HG03521 (cell line): ENCODE measurements around the gene PHETA1.

Experiments used
- ATAC-seq: cut with Tn5 transposase; IDR thresholded peaks from one replicate; pipeline ENCODE4 v1.9.1; 2021; ENCODE audit warnings: mild to moderate bottlenecking, moderate library complexity; ENCODE audit not compliant: unreplicated experiment

Gene PHETA1

DNA sequence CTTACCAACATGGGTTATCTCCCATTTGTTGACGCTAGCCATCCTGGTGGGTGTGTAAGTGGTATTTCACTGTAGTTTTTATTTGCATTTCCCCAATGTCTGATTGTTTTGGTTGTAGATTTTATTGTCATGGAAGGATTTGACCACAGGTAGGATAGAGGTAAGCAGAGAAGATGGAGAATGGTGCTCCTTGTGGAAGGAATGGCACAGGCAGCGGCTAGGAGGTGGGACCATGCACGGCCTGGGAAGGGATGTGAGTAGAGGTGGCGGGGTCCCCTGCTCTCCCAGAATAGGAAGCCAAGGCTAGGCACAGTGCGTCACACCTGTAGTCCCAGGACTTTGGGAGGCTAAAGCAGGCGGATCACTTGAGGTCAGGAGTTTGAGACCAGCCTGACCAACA, 41.4 kb downstream of the PHETA1 start:
- no peak for ATAC-seq

GRCh38 chr12:111322336-111323250, 46.3 kb downstream of the PHETA1 start:
- no peak for ATAC-seq

- ATAC-seq: no peak
Measured at GRCh38 chr12:111321317-111321716, 47.6 kb downstream of the PHETA1 start.

DNA sequence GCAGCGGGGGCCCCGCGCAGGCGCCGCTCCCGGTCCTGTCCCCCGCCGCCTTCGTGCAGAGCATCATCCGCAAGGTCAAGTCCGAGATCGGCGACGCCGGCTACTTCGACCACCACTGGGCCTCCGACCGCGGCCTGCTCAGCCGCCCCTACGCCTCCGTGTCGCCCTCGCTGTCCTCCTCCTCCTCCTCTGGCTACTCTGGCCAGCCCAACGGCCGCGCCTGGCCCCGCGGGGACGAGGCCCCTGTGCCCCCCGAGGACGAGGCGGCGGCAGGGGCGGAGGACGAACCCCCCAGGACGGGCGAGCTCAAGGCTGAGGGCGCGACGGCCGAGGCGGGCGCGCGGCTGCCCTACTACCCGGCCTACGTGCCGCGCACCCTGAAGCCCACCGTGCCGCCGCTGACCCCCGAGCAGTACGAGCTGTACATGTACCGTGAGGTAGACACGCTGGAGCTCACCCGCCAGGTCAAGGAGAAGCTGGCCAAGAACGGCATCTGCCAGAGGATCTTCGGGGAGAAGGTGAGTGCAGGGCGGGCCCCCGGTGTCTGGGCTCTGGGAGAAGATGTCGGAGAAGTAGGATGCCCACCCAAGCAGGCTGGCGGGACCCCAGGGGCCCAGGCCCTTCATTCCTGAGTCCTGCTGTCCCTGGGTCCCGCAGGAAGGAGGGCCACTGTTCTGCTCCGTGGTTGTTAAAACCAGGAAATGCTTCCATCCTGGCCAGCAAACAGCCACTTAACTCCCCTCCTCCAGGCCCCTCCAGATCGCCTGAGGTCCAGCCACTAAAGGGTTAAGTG, 48.4 kb downstream of the PHETA1 start:
- ATAC-seq: no peak

- ATAC-seq: no peak
Measured at GRCh38 chr12:111319600-111320257, 49.2 kb downstream of the PHETA1 start.

DNA sequence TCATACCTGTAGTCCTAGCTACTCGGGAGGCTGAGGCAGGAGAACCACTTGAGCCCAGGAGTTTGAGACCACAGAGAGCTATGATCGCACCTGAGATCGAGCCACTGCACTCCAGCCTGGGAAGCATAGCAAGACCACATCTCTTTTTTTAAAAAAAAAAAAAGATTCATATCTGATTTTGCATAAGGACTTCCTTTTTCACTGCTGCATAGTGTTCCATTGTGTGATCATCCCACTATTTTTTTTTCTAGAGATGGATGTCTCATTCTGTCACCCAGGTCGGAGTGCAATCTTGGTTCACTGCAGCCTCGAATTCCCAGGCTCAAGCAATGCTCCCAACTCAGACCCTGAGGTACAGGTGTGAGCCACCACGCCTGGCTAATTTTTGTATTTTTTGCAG, 50.4 kb downstream of the PHETA1 start:
- no peak for ATAC-seq

DNA sequence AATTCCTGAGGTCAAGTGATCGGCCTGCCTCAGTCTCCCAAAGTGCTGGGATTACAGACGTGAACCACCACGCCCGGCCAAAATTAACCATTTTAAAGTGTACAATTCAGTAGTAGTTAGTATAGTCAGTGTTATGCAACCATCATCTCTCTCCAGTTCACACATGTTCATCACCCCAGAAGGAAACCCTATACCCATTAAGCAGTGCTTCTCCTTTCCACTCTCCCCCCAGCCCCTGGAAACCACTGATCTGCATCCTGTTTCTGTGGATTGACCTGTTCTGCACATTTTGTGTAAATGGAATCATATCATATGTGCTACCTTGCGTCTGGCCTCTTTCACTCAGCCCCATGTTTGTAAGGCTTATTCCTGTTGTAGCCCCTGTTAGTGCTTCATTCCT, 52.2 kb downstream of the PHETA1 start:
- ATAC-seq: no peak

- no peak for ATAC-seq
Measured at GRCh38 chr12:111314953-111315539, 53.8 kb downstream of the PHETA1 start.

DNA sequence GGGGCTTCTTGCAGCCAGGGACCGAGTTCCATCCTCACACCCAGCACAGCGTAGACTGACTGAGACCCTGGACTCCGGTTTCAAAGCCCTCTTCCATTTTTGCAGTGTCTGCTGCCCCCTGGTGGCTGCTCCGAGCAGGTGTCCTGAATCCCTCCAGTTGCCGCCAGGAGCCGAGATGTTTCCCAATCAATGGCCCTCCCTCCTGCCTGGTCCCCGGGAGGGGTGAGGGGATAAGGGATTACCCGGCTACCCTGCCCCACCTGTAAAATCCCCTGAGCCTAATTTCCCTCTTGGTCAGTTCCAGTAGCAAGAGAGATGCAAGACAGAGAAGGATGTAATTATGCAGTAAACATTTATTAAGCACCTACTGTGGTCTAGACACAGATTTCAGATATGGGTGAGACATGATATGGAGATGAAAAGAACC, 55.0 kb downstream of the PHETA1 start:
- no peak for ATAC-seq

DNA sequence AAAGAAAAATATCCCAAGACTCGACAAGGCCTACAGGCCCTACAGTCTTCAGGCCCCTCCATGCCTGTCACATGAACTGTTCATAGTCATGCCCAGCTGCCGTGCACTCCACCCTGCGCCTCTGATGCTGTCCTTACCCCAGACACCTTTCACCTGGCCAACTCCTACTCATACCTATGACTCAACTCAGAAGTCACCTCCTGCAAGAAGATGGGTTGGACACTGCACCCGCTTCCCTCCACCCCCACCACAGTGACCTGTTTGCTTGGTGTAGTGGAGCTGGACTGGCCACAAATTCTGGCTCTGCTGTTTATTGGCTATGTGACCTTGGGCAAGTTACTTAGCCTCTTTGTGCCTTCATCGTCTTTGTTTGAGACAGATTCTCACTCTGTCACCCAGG, 56.2 kb downstream of the PHETA1 start:
- no peak for ATAC-seq

- ATAC-seq: no peak
Measured at GRCh38 chr12:111312016-111312415, 56.9 kb downstream of the PHETA1 start.

DNA sequence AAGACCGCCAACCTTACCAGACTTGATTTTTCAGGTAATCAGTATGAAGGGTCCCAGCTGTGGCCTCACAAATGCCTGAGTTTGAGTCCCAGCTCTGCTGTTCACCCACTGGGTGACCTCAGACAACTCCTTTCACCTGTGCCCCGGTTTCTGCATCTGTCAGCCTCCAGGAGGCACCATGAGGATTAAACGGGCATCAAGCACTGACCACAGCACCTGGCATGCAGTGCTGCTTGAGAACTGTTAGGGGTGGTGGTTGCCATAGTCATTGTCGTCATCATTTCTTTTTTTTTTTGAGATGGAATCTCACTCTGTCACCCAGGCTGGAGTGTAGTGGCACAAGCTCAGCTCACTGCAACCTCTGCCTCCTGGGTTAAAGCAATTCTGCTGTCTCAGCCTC, 57.9 kb downstream of the PHETA1 start:
- ATAC-seq: no peak
